Gastrocnemius medialis (tissue), 4 donors: ENCODE results near the gene FAM3C. TPM values are rescaled to one million over a fixed set of nuclear protein-coding genes. Genes with fewer than 3 reads are reported as not detected.

Experiments
- ATAC-seq, 2 donors: fragments of 150-250 bp; one replicate each; pipeline ENCODE4 v1.9.1; 2016
- DNase-seq, 2 donors: peaks; one replicate each; pipeline ENCODE4 v3.0.0-alpha.2; 2019
- H3K27ac ChIP-seq, 4 donors: fragments of 200-600 bp; sonication (generic); 1 replicate in 1 of 4; 2 replicates in 3 of 4; pipeline ENCODE4 v1.5.1; 2016 to 2018; ENCODE audit warnings: mild to moderate bottlenecking in 2 of 4, moderate library complexity in 1 of 4
- H3K27me3 ChIP-seq, 3 donors: fragments of 200-600 bp; sonication (generic) in 2 of 3; 1 replicate in 1 of 3; 2 replicates in 2 of 3; pipeline versions ENCODE4 v1.5.1 to v1.6.0; 2016 to 2019; ENCODE audit warnings: mild to moderate bottlenecking in 1 of 3, moderate library complexity in 1 of 3
- H3K36me3 ChIP-seq, 2 donors: fragments of 200-600 bp; sonication (generic) in 1 of 2; one replicate each; pipeline ENCODE4 v1.5.1; 2017 to 2018
- H3K4me1 ChIP-seq, 2 donors: fragments of 200-600 bp; sonication (generic) in 1 of 2; one replicate each; pipeline ENCODE4 v1.5.1; 2016 to 2017; ENCODE audit warnings: mild to moderate bottlenecking in 2 of 2
- H3K4me3 ChIP-seq, 4 donors: fragments of 200-600 bp; sonication (generic) in 3 of 4; 1 replicate in 1 of 4; 2 replicates in 3 of 4; pipeline ENCODE4 v1.5.1; 2016 to 2019; ENCODE audit warnings: mild to moderate bottlenecking in 2 of 4
- H3K9me3 ChIP-seq, 3 donors: fragments of 200-600 bp; sonication (generic) in 2 of 3; 1 replicate in 1 of 3; 2 replicates in 2 of 3; pipeline ENCODE4 v1.5.1; 2016 to 2019
- CTCF ChIP-seq, 5 experiments: fragments of 450-650 bp in 3 of 5; fragments of 200-600 bp in 2 of 5; sonication (generic) in 2 of 5; IDR thresholded peaks in 4 of 5; conservative IDR thresholded peaks in 1 of 5; 1 replicate in 4 of 5; 2 replicates in 1 of 5; pipeline ENCODE4 v1.5.1; 2016 to 2019; ENCODE audit warnings: antibody characterized with exemption in 5 of 5, mild to moderate bottlenecking in 3 of 5, moderate library complexity in 3 of 5
- POLR2A ChIP-seq, 2 donors: fragments of 450-650 bp; IDR thresholded peaks; one replicate each; pipeline ENCODE4 v1.6.1; 2017; ENCODE audit warnings: antibody characterized with exemption in 2 of 2, mild to moderate bottlenecking in 2 of 2, moderate library complexity in 2 of 2
- in situ Hi-C, 4 donors: fragments of 200-750 bp; cut with MboI; loops; one replicate each; pipeline versions ENCODE4 v1.15.0 to v1.8.0; 2017; ENCODE audit warnings: low sequenced_read_pairs in 4 of 4
- intact Hi-C: fragments of 100-400 bp; cut with DNase I; formaldehyde crosslinking; loops from one replicate; pipeline ENCODE4 v1.15.1; 2023; ENCODE audit warnings: low total_unique reads
- total RNA-seq, 4 donors: library from RNA; depleted of rRNA; stranded (reverse); fragments of >200 nt; gene quantifications; one replicate each; pipeline versions ENCODE4 v1.1.0 to v1.2.3, GENCODE V29; 2016

FAM3C gene
- total RNA-seq, 4 donors from 2014 or later: 9.7 to 17.5 (median 13.2) TPM

DNA sequence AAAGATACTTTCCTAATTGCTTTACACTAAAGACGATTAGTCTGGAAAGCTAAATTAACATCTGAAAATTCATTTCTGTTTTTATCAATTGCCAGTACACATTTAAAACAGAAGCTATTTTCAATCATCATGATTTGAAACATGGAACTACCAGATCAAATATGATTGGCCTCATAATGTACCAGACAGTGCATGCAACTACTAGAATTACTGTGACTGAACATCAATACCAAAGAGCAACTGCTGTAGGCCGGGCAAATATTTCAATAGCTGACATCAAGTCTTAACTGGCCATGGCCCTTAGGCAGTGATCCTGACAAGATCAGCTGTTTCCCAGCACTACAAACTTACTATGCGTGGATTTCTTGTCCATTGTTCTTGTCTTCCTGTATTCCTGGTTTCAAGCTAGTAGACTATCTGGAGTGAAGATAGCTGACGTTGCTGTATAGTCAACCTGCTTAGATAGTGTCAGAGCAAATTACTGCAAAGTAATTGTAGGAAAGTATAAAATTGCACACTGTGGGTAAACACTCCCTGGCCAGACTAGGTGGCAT lies 89.0 kb downstream of the FAM3C start:
- TF ChIP-seq POLR2A (IDR thresholded peaks at IDR 0.05) (no peak), CTCF (IDR thresholded peaks at IDR 0.05 in 4 of 5, conservative IDR thresholded peaks at IDR 0.05 in 1 of 5) (no peak)
- no peak overlapping the region for H3K4me3 ChIP-seq
- ATAC-seq: no peak
- H3K36me3 ChIP-seq: no peaks in the 10 kb centered on the region
- no peaks in the 10 kb centered on the region for H3K27me3 ChIP-seq
- in situ Hi-C loops (no loop called here), intact Hi-C loops (no loop called here)
- DNase-seq: no peak
- H3K4me1 ChIP-seq: no peaks in the 10 kb centered on the region
- no peak overlapping the region for H3K27ac ChIP-seq
- no peaks in the 10 kb centered on the region for H3K9me3 ChIP-seq

GRCh38 chr7:121306565-121306964 lies 89.5 kb downstream of the FAM3C start:
- no peaks in the 10 kb centered on the region for H3K27me3 ChIP-seq
- no peak for TF ChIP-seq CTCF (IDR thresholded peaks at IDR 0.05 in 4 of 5, conservative IDR thresholded peaks at IDR 0.05 in 1 of 5)
- TF ChIP-seq POLR2A (IDR thresholded peaks at IDR 0.05): no peak
- ATAC-seq (no peak), DNase-seq (no peak)
- in situ Hi-C loops (no loop called here), intact Hi-C loops (no loop called here)
- H3K4me1 ChIP-seq: no peaks in the 10 kb centered on the region
- H3K4me3 ChIP-seq: no peak overlapping the region
- no peaks in the 10 kb centered on the region for H3K9me3 ChIP-seq
- no peak overlapping the region for H3K27ac ChIP-seq
- no peaks in the 10 kb centered on the region for H3K36me3 ChIP-seq

GRCh38 chr7:121305109-121305508 lies 91.0 kb downstream of the FAM3C start:
- DNase-seq: no peak
- ATAC-seq: no peak
- intact Hi-C loops (no loop called here), in situ Hi-C loops (no loop called here)
- Histone ChIP-seq H3K36me3 (no peaks in the 10 kb centered on the region), H3K27me3 (no peaks in the 10 kb centered on the region), H3K9me3 (no peaks in the 10 kb centered on the region), H3K4me1 (no peaks in the 10 kb centered on the region), H3K27ac (no peak overlapping the region), H3K4me3 (no peak overlapping the region)
- no peak for TF ChIP-seq POLR2A (IDR thresholded peaks at IDR 0.05)
- TF ChIP-seq CTCF (IDR thresholded peaks at IDR 0.05 in 4 of 5, conservative IDR thresholded peaks at IDR 0.05 in 1 of 5): no peak

DNA sequence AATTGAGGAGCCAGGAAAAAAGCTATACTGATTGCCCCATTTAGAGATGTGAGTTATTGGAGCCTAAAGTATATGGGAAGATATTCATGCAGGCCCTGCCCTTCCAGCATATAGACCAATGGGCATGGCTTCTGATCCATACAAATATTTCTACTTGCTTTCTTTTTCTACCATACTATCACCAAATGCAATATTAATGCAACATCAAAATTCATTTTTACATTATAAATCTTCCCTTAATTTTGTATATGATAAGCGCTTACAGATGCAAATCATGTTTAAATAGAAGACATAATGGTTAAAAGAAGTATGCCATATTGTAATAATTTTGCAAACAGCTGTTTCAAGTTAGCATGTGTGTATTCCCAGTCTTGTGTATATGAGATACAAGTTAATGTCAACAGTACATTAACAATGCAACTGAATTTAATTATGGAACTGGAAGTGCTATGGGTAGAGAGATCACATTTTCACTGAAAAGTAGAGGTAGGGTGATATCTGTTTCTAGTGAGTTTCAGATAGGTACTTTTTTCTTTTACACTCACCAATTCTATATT lies 91.9 kb downstream of the FAM3C start:
- no peaks in the 10 kb centered on the region for H3K27me3 ChIP-seq
- no peaks in the 10 kb centered on the region for H3K9me3 ChIP-seq
- no peaks in the 10 kb centered on the region for H3K36me3 ChIP-seq
- H3K4me3 ChIP-seq: no peak overlapping the region
- in situ Hi-C loops (no loop called here), intact Hi-C loops (no loop called here)
- TF ChIP-seq CTCF (IDR thresholded peaks at IDR 0.05 in 4 of 5, conservative IDR thresholded peaks at IDR 0.05 in 1 of 5): no peak
- no peak for TF ChIP-seq POLR2A (IDR thresholded peaks at IDR 0.05)
- no peak overlapping the region for H3K27ac ChIP-seq
- no peak for ATAC-seq
- DNase-seq: no peak
- H3K4me1 ChIP-seq: no peaks in the 10 kb centered on the region
